Neuronal stem cell (in vitro differentiated cells): Measurements from ENCODE around the gene GRM7.

Source experiments
- DNase-seq: peaks from one replicate; pipeline ENCODE4 v3.0.0-alpha.2; 2013; ENCODE audit warnings: low spot score
- H2AFZ ChIP-seq: one replicate; pipeline ENCODE4 v1.6.1; 2013; ENCODE audit warnings: mild to moderate bottlenecking, low read length, inconsistent platforms
- H2AK5ac ChIP-seq: 2 replicates; pipeline ENCODE4 v1.6.1; 2013; ENCODE audit warnings: low read depth, mild to moderate bottlenecking, inconsistent platforms, low read length, moderate library complexity, mixed read lengths
- H2BK120ac ChIP-seq: 2 replicates; pipeline ENCODE4 v1.6.1; 2013; ENCODE audit warnings: low read depth, mild to moderate bottlenecking, inconsistent platforms, low read length, moderate library complexity, mixed read lengths
- H2BK12ac ChIP-seq: one replicate; pipeline ENCODE4 v1.6.1; 2013; ENCODE audit warnings: low read length, inconsistent platforms
- H2BK15ac ChIP-seq: 2 replicates; pipeline ENCODE4 v1.6.1; 2013; ENCODE audit warnings: mild to moderate bottlenecking, low read length, inconsistent platforms, mixed read lengths
- H2BK5ac ChIP-seq: one replicate; pipeline ENCODE4 v1.6.1; 2013; ENCODE audit warnings: inconsistent platforms, mild to moderate bottlenecking, low read length, moderate library complexity
- H3K14ac ChIP-seq: one replicate; pipeline ENCODE4 v1.6.1; 2013; ENCODE audit warnings: low read length, inconsistent platforms
- H3K18ac ChIP-seq: 2 replicates; pipeline ENCODE4 v1.6.1; 2013; ENCODE audit warnings: low read length, inconsistent platforms
- H3K23ac ChIP-seq: 2 replicates; pipeline ENCODE4 v1.6.1; 2013; ENCODE audit warnings: low read depth, mild to moderate bottlenecking, mixed read lengths, low read length, inconsistent platforms; ENCODE audit not compliant: poor library complexity
- H3K27ac ChIP-seq: replicated peaks from 3 replicates; pipeline ENCODE4 v1.5.1; 2013; ENCODE audit warnings: low read length, inconsistent platforms
- H3K27me3 ChIP-seq, 3 experiments: 2 replicates each; pipeline ENCODE4 v1.6.1; 2013; ENCODE audit warnings: low read length in 3 of 3, mild to moderate bottlenecking in 2 of 3, inconsistent platforms in 1 of 3, low read depth in 1 of 3, mixed read lengths in 1 of 3, moderate library complexity in 1 of 3; ENCODE audit not compliant: control insufficient read depth in 3 of 3, insufficient read depth in 3 of 3
- H3K36me3 ChIP-seq, 2 donors: replicated peaks in 1 of 2; 2 replicates each; pipeline ENCODE4 v1.6.1; 2013; ENCODE audit warnings: low read length in 2 of 2; ENCODE audit not compliant: control insufficient read depth in 2 of 2, insufficient read depth in 2 of 2
- H3K4ac ChIP-seq: 2 replicates; pipeline ENCODE4 v1.6.1; 2013; ENCODE audit warnings: inconsistent platforms, mild to moderate bottlenecking, low read length, moderate library complexity
- H3K4me1 ChIP-seq, 2 donors: 1 replicate in 1 of 2; 2 replicates in 1 of 2; pipeline ENCODE4 v1.6.1; 2013; ENCODE audit warnings: low read length in 2 of 2, low read depth in 1 of 2; ENCODE audit not compliant: control insufficient read depth in 2 of 2, insufficient read depth in 1 of 2
- H3K4me2 ChIP-seq: one replicate; pipeline ENCODE4 v1.6.1; 2013; ENCODE audit warnings: mild to moderate bottlenecking, low read length, inconsistent platforms; ENCODE audit not compliant: insufficient read depth, poor library complexity, severe bottlenecking
- H3K4me3 ChIP-seq, 2 donors: 2 replicates each; pipeline ENCODE4 v1.5.1; 2013; ENCODE audit warnings: low read length in 2 of 2, mild to moderate bottlenecking in 2 of 2, inconsistent platforms in 1 of 2, moderate library complexity in 1 of 2
- H3K79me1 ChIP-seq: one replicate; pipeline ENCODE4 v1.6.1; 2013; ENCODE audit warnings: low read depth, mild to moderate bottlenecking, inconsistent platforms, low read length, moderate library complexity
- H3K9ac ChIP-seq: one replicate; pipeline ENCODE4 v1.6.1; 2013; ENCODE audit warnings: mild to moderate bottlenecking, low read depth, low read length, inconsistent platforms; ENCODE audit not compliant: poor library complexity
- H3K9me3 ChIP-seq, 2 donors: replicated peaks in 1 of 2; 2 replicates each; pipeline versions ENCODE3 to v1.6.1; 2013; ENCODE audit warnings: low read length in 2 of 2, mild to moderate bottlenecking in 2 of 2, inconsistent platforms in 1 of 2, low read depth in 1 of 2, mixed read lengths in 1 of 2, moderate library complexity in 1 of 2; ENCODE audit not compliant: control insufficient read depth in 2 of 2, insufficient read depth in 1 of 2
- H4K8ac ChIP-seq: one replicate; pipeline ENCODE4 v1.6.1; 2013; ENCODE audit warnings: low read depth, mild to moderate bottlenecking, inconsistent platforms, low read length, moderate library complexity
- H4K91ac ChIP-seq: one replicate; pipeline ENCODE4 v1.6.1; 2013; ENCODE audit warnings: low read length, low read depth, mild to moderate bottlenecking, inconsistent platforms; ENCODE audit not compliant: poor library complexity
- WGBS, 2 donors: extraction: QIAGEN DNeasy Blood & Tissue Kit; methylation state at CpG; one replicate each; pipeline ENCODE4 v1.1.7; 2013; ENCODE audit warnings: missing lambda C conversion rate in 2 of 2, mixed read lengths in 1 of 2; ENCODE audit not compliant: insufficient read length in 2 of 2, insufficient replicate concordance in 1 of 2; ENCODE audit errors: extremely low coverage in 2 of 2; 5-methylcytosine and 5-hydroxymethylcytosine counted together

The GRM7 gene

GRCh38 chr3:7787871-7788828, 927.2 kb downstream of the GRM7 start:
- H2AFZ ChIP-seq = no peak overlapping the region
- H3K9ac ChIP-seq = no peak overlapping the region
- no peak overlapping the region for H2AK5ac ChIP-seq
- H3K27me3 ChIP-seq = no peaks in the 10 kb centered on the region
- H3K23ac ChIP-seq = no peak overlapping the region
- no peak overlapping the region for H4K8ac ChIP-seq
- H3K4me3 ChIP-seq = no peak overlapping the region
- H3K4ac ChIP-seq = no peak overlapping the region
- H4K91ac ChIP-seq = no peak overlapping the region
- H3K14ac ChIP-seq = no peak overlapping the region
- DNase-seq = no peak
- no CpG with 5 or more reads among the region's 5 CpGs for WGBS, 2 donors
- no peak overlapping the region for H3K4me2 ChIP-seq
- H3K36me3 ChIP-seq = no peaks in the 10 kb centered on the region
- no peaks in the 10 kb centered on the region for H3K9me3 ChIP-seq
- no peak overlapping the region for H3K27ac ChIP-seq
- no peak overlapping the region for H2BK5ac ChIP-seq
- no peak overlapping the region for H2BK15ac ChIP-seq
- no peaks in the 10 kb centered on the region for H3K79me1 ChIP-seq
- no peak overlapping the region for H2BK12ac ChIP-seq
- H3K4me1 ChIP-seq = no peaks in the 10 kb centered on the region
- no peak overlapping the region for H2BK120ac ChIP-seq
- no peak overlapping the region for H3K18ac ChIP-seq

GRCh38 chr3:7788881-7789280, 928.0 kb downstream of the GRM7 start:
- Histone ChIP-seq H3K27me3 (no peaks in the 10 kb centered on the region), H2BK120ac (no peak overlapping the region), H2AFZ (no peak overlapping the region), H3K23ac (no peak overlapping the region), H3K27ac (no peak overlapping the region), H3K14ac (no peak overlapping the region), H3K4me3 (no peak overlapping the region), H3K4me1 (no peaks in the 10 kb centered on the region), H2AK5ac (no peak overlapping the region), H3K4me2 (no peak overlapping the region), H2BK5ac (no peak overlapping the region), H3K79me1 (no peaks in the 10 kb centered on the region), H4K91ac (no peak overlapping the region), H2BK15ac (no peak overlapping the region), H3K9me3 (no peaks in the 10 kb centered on the region), H3K9ac (no peak overlapping the region), H3K18ac (no peak overlapping the region), H4K8ac (no peak overlapping the region), H3K36me3 (no peaks in the 10 kb centered on the region), H3K4ac (no peak overlapping the region), H2BK12ac (no peak overlapping the region)
- DNase-seq = no peak
- no CpG with 5 or more reads among the region's 1 CpG for WGBS, 2 donors

GRCh38 chr3:7789324-7789723, 928.4 kb downstream of the GRM7 start:
- no CpG with 5 or more reads among the region's 7 CpGs for WGBS, 2 donors
- no peak overlapping the region for H3K4me3 ChIP-seq
- no peak overlapping the region for H4K8ac ChIP-seq
- H3K79me1 ChIP-seq = no peaks in the 10 kb centered on the region
- H3K36me3 ChIP-seq = no peaks in the 10 kb centered on the region
- no peak overlapping the region for H4K91ac ChIP-seq
- H3K27me3 ChIP-seq = no peaks in the 10 kb centered on the region
- no peak overlapping the region for H3K27ac ChIP-seq
- H2BK12ac ChIP-seq = no peak overlapping the region
- no peak overlapping the region for H3K9ac ChIP-seq
- H3K4me2 ChIP-seq = no peak overlapping the region
- DNase-seq = no peak
- H2AFZ ChIP-seq = no peak overlapping the region
- H3K9me3 ChIP-seq = no peaks in the 10 kb centered on the region
- H3K4ac ChIP-seq = no peak overlapping the region
- no peak overlapping the region for H3K18ac ChIP-seq
- no peak overlapping the region for H2BK120ac ChIP-seq
- H3K23ac ChIP-seq = no peak overlapping the region
- H2BK15ac ChIP-seq = no peak overlapping the region
- H2AK5ac ChIP-seq = no peak overlapping the region
- no peak overlapping the region for H2BK5ac ChIP-seq
- H3K4me1 ChIP-seq = no peaks in the 10 kb centered on the region
- H3K14ac ChIP-seq = no peak overlapping the region

GRCh38 chr3:7790141-7790540, 929.2 kb downstream of the GRM7 start:
- Histone ChIP-seq H3K9me3 (no peaks in the 10 kb centered on the region), H2AK5ac (no peak overlapping the region), H3K27ac (no peak overlapping the region), H3K79me1 (no peaks in the 10 kb centered on the region), H3K18ac (no peak overlapping the region), H3K4me2 (no peak overlapping the region), H3K36me3 (no peaks in the 10 kb centered on the region), H2BK120ac (no peak overlapping the region), H2BK12ac (no peak overlapping the region), H2BK5ac (no peak overlapping the region), H4K8ac (no peak overlapping the region), H3K9ac (no peak overlapping the region), H3K23ac (no peak overlapping the region), H4K91ac (no peak overlapping the region), H3K4me1 (no peaks in the 10 kb centered on the region), H3K14ac (no peak overlapping the region), H3K4me3 (no peak overlapping the region), H3K4ac (no peak overlapping the region), H2BK15ac (no peak overlapping the region), H3K27me3 (no peaks in the 10 kb centered on the region), H2AFZ (no peak overlapping the region)
- no peak for DNase-seq
- no CpG with 5 or more reads among the region's 3 CpGs for WGBS, 2 donors
